Epithelial cell of proximal tubule (primary cell): ENCODE results near the gene CEBPA. TPM values are rescaled to one million over a fixed set of nuclear protein-coding genes. Genes with fewer than 3 reads are reported as not detected.

Experiments
- DNase-seq: peaks from one replicate; pipeline ENCODE4 v3.0.0-alpha.2; 2011; ENCODE audit warnings: low read depth
- H3K4me3 ChIP-seq: 2 replicates; pipeline ENCODE4 v1.5.1; 2011; ENCODE audit warnings: low read depth, mild to moderate bottlenecking, low read length
- total RNA-seq: library from RNA; depleted of rRNA; stranded (reverse); fragments of >200 nt; gene quantifications from 2 replicates; pipeline ENCODE4 v1.2.3, GENCODE V29; 2015
- TF ChIP-seq, protein P1 (sequence below): conservative IDR thresholded peaks from 2 replicates; pipeline ENCODE4 v1.5.1; 2012; ENCODE audit warnings: low read depth, mild to moderate bottlenecking, low read length

Gene CEBPA
- 2.5 and 2.9 TPM in 2 replicates for total RNA-seq

DNA sequence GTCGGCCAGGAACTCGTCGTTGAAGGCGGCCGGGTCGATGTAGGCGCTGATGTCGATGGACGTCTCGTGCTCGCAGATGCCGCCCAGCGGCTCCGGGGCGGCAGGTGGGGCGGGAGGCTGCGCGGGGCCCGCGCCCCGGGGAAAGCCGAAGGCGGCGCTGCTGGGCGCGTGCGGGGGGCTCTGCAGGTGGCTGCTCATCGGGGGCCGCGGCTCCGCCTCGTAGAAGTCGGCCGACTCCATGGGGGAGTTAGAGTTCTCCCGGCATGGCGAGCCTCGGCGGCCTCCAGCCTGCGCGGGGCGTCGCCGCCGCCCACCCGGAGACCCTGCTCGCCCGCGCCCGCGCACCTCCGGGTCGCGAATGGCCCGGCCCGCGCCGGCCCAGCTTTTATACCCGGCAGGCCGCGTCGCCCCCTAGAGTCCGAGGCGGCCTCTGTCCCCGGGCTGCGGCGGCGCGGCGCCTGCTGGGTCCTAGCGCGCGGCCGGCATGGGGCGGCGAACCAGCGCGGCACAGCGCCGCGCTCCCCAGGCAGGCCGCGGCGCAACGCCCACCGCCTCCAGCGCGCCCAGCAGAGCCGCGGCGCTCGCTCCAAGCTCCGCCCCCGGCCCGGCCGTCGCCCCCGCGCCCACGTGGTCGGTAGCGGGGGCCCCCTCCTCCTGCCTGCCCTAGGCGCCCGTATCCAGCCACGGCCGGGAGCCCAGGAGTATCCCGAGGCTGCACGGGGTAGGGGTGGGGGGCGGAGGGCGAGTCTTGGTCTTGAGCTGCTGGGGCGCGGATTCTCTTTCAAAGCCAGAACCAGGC lies at the start of gene CEBPA:
Gene CEBPA (minus strand): TSS at position 360 of the 799 bp plus-strand sequence. CDS start 120 bp downstream, at position 240.
- TF ChIP-seq, protein P1, sequence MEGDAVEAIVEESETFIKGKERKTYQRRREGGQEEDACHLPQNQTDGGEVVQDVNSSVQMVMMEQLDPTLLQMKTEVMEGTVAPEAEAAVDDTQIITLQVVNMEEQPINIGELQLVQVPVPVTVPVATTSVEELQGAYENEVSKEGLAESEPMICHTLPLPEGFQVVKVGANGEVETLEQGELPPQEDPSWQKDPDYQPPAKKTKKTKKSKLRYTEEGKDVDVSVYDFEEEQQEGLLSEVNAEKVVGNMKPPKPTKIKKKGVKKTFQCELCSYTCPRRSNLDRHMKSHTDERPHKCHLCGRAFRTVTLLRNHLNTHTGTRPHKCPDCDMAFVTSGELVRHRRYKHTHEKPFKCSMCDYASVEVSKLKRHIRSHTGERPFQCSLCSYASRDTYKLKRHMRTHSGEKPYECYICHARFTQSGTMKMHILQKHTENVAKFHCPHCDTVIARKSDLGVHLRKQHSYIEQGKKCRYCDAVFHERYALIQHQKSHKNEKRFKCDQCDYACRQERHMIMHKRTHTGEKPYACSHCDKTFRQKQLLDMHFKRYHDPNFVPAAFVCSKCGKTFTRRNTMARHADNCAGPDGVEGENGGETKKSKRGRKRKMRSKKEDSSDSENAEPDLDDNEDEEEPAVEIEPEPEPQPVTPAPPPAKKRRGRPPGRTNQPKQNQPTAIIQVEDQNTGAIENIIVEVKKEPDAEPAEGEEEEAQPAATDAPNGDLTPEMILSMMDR, result peak; percentile 36
- no peak for DNase-seq

DNA sequence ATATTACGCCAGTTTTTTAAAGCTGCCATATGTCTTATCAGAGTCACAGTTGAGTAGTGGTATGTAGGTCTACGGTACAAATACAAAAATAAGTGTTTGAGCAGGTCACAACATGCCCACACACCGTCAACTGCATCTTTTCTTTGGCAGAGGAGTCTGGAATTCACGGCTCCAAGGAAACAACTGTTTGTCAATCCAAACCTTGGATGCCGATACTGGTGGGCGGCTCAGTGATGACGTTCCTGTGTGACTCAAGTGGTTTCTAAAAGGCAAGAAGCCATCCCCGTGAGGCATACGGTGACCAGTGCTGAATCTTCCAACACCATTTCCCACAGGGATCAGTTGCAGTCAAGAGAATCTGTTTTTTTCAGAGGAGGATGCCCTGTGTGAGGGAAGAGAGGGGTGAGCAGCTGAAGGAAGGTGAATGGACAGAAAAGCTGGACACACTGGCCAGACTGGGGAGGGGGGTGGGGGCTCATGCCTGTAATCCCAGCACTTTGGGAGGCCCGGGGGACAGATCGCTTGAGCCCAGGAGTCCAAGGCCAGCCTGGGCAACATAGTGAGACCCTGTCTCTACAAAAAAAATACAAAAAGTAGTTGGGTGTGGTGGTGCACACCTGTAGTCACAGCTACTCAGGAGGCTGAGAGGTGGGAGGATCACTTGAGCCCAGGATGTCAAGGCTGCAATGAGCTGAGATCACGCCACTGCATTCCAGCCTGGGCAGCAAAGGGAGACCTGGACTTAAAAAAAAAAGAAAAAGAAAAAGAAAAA lies 48.4 kb upstream of the CEBPA start:
- no peak for DNase-seq
- no peak overlapping the region for H3K4me3 ChIP-seq

More for the DNA sequence above, at the start of gene CEBPA:
- peak within 1 kb of the TSS; percentile 72 for H3K4me3 ChIP-seq

DNA sequence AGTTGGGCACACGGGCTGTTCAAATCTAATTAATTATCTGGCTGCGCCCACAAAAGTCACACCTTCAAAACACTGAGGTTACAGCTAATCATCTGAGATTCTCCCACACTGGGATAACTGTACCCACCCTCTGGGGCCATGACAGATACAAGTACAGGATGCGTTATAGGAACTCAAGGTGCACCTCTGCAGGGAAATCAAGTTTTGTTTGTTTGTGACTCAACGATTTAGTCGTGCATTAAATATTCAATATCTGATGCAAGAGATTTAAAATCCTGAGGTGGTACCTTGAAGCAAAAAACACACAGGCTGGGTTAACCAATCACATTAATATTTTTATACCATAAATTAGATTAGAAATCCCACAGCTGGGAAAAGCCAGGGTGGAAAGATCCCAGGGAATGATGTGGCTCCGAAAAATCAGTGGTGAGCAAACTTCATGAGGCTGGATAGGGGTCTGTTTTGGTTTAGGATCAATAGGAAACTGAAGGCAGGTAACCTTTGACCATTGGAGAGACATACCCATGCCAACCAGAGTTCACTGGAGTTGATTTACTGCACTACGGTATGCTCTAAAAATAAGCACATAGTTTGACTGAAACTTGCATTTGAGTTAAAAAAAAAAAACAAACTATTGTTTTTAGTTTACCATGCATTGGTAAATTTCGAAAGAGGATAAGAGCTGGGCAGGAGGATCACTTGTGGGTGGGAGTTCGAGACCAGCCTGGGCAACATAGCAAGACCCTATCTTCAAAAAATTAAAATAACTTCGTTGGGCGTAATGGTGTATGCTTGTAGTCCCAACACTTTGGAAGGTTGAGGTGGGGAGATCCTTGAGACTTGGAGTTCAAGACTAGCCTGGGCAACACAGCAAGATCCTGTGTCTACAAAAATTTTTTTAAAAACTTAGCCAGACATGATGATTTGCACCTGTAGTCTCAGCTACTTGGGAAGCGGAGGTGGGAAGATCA lies 47.3 kb upstream of the CEBPA start:
- TF ChIP-seq, protein P1, result no peak
- no peak overlapping the region for H3K4me3 ChIP-seq
- DNase-seq, result no peak

More for the DNA sequence above, 48.4 kb upstream of the CEBPA start:
- TF ChIP-seq, protein P1, result no peak

DNA sequence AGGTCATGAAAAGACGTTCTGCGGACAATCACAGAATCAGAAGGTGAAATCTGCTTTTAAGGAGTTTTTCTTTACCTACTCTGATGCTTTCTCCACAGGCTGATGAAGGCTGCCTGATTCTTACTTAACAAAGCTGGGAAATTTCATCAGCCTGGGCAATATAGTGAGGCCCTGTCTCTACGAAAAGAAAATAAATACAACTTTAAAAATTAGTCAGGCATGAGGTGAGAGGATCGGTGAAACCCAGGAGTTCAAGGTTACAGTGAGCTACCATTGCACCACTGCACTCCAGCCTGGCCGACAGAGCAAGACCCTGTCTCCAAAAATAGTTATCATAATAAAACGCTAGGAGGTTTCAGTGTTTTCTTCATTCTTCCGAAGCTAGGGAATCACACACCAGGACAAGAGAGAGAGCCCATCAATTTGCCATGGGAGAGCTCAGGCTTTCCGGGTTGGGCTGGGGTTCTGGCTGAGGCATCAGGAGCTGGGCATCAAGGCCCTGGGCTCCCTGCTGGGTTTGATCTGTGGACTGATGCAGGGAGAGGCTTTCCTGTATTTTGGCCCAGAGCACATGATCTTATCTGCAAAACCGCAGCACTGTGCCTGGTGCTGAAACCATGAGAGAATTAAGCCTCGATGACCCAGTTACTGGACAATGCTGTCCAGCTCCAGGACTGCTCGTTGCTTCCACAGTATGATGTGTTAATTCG lies 46.1 kb upstream of the CEBPA start:
- TF ChIP-seq, protein P1, result no peak
- H3K4me3 ChIP-seq, result no peak overlapping the region
- no peak for DNase-seq

DNA sequence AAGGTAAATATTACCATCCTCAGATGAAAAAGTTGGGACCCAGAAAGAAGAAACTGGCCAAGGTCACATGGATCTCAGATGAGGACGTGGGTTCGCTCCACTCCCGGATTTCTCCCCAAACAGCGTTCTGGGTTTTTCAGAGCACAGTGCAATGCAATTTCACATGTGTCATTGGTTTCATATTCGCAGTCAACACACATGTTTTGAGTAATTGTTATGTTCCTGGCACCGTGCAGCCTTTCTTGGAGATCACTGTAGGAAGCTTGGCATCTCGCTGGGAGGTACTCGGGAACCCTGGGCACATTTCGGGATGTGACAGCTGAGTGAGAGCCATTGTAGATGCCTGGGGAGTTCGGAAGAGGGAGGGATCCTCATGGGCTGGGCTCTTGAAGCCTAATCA lies 45.0 kb upstream of the CEBPA start:
- DNase-seq, result no peak
- H3K4me3 ChIP-seq, result no peak overlapping the region
- TF ChIP-seq, protein P1, result no peak

DNA sequence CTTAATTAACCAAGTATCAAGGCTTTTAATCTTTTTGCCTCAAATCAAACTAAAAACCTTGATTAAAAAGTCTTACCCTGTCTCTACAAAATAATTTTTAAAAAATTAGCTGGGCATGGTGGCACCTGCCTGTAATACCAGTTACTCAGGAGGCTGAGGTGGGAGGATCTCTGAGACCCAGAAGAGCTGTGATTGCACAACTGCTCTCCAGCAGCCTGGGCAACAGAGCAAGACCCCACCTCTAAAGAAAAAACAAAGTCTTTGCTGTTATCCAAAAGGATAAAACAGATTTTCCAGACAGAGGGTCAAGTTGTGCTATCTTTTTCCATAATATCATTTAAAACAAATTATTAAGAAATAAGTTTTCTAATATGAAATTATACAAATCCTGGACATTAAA lies 44.3 kb upstream of the CEBPA start:
- DNase-seq, result no peak
- TF ChIP-seq, protein P1, result no peak
- H3K4me3 ChIP-seq, result no peak overlapping the region
